ENCODE measurements around the gene MTOR.

Gene MTOR

DNA sequence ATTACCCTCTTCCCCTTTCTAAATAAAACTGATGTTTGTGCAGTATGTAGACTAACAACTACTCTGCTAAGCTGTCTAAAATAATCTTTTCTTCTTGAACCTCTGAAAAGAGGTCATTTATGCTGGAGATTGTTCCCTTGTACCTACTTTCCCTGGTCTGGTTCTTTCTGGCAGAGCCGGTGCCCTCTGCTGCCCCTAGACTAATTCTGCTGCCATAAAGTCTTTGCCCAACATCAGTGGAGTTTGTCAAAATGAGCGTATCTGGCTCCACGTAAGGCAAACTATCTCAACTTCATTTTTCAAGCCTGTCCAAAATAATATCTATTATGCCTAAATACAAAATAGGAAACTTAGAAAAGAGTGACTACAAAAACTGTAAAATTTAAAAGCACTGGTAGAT lies 104.1 kb downstream of the MTOR start:
- TF ChIP-seq, protein P1, sequence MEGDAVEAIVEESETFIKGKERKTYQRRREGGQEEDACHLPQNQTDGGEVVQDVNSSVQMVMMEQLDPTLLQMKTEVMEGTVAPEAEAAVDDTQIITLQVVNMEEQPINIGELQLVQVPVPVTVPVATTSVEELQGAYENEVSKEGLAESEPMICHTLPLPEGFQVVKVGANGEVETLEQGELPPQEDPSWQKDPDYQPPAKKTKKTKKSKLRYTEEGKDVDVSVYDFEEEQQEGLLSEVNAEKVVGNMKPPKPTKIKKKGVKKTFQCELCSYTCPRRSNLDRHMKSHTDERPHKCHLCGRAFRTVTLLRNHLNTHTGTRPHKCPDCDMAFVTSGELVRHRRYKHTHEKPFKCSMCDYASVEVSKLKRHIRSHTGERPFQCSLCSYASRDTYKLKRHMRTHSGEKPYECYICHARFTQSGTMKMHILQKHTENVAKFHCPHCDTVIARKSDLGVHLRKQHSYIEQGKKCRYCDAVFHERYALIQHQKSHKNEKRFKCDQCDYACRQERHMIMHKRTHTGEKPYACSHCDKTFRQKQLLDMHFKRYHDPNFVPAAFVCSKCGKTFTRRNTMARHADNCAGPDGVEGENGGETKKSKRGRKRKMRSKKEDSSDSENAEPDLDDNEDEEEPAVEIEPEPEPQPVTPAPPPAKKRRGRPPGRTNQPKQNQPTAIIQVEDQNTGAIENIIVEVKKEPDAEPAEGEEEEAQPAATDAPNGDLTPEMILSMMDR (conservative IDR thresholded peaks at IDR 0.05) = no peak
- peak overlapping the region; percentile 41; the same call in 1 of the 2 replicates for H3K27ac ChIP-seq

DNA sequence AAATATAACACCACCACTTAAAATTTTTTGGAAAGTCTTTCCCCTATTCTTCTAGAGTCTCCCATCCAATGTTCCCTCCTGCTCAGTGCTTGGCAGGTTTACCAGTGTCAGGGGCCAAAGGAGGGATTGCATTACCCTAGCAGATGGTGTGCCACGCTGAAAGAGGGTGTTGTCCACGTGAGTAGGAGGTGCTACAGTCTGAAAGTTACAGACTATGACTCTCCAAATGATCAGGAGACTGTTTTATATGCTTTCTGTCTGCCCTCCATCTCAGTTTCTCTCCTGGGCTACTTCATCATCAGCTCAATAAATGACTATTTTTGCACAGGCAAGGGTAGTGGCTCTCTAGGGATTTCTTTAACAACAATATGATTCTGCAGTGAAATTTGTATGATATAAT lies 104.5 kb downstream of the MTOR start:
- peak overlapping the region; percentile 41 for H3K27ac ChIP-seq
- TF ChIP-seq, protein P1 (conservative IDR thresholded peaks at IDR 0.05) = no peak

DNA sequence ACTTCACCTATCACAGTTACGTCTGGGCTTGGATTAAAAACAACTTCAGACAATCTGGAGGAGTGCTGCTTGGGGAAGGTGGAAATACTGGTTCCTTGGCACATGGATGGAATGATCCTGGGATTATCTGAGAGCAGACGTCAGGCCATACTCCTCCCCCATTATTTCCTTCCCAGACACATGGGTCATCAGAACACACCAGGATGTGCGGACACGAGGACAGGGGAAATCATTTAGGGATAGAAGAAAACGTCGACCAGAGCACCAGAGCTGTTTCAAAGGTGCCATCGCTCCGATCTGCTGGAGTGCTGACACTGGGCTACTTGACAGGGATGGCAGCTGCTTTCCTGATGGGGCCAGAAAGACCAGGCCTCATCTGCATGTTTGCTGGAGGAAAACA lies 105.0 kb downstream of the MTOR start:
- TF ChIP-seq, protein P1 (conservative IDR thresholded peaks at IDR 0.05) = no peak
- H3K27ac ChIP-seq = peak overlapping the region; percentile 41

DNA sequence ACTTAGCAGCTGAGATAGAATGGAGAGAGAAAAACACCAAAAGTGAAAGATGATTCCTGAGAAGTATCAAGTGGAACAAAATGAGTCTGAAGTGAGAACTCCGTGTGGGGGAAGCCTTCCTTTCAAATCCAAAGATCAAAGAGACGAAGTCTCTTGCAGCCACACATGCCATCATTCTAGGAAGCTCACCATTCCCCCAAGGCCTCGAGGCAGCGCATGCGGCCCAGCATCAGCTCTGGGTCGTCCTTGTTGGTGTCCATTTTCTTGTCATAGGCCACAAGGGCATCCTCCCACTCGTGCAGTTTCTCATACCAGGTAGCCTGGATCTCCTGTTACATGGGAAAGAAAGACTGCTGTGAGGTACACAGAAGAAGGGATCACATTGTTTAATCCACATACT lies 105.4 kb downstream of the MTOR start:
- TF ChIP-seq, protein P1 (conservative IDR thresholded peaks at IDR 0.05) = no peak
- H3K27ac ChIP-seq = peak overlapping the region; percentile 41

DNA sequence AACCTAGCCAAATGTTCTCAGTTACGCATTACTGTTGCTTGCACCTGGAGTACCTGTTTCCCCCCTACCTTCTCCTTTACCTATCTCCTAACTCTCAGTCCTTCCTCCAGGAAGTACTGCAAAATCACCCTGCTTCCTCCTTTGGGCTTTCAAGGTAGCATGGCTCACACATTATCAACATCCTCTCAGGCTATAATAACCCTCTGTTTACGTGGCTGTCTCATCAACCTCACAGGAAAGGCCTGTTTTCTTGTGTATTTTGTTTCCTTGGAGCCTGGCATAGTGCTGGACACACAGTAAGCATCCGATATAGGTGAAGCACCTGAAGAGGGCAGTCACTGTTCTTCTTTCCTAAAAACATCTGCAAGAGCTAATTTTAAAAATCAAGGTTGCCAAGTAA lies 105.9 kb downstream of the MTOR start:
- TF ChIP-seq, protein P1 (conservative IDR thresholded peaks at IDR 0.05) = no peak
- peak overlapping the region; percentile 41 for H3K27ac ChIP-seq

DNA sequence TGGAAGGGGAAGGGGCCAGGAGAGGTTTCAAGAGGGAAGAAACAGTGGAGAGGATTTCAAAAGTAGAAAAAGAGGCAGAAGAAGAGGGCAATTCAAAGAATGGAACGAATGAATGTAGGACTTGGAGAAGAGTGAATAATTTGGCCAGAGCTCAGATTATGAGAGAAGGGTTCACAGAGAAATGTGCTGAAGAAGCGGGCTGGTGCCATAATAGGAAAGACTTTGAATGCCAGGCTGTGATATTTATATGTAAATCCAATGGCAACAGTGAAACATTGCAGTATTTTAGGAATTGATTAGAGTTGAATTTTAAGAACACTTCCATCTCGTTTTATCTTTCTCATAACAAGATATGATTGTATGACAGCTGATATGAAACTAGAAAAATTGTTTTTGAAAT lies 109.2 kb downstream of the MTOR start:
- TF ChIP-seq, protein P1 (conservative IDR thresholded peaks at IDR 0.05) = no peak
- peak overlapping the region; percentile 88 for H3K27ac ChIP-seq

DNA sequence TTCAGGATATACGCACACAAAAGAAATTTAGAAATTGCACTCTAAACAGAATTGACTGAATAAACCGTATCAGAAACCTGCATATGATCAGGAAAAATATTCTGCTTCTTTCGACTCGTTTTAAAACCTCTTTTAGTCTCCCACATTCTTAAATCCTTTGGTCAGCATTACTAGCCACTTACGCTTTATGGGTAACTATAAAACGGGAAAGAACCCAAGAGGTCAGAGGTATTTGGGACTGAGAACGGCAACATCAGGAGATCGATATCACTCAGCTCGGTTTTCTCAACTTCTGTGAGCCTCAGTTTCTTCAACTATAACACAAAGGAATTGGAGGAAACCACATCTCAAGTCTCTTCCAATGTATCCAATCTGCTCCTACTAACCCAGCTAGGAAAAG lies 109.6 kb downstream of the MTOR start:
- H3K27ac ChIP-seq = peak overlapping the region; percentile 88
- TF ChIP-seq, protein P1 (conservative IDR thresholded peaks at IDR 0.05) = no peak
